Thyroid gland (tissue), 4 donors: ENCODE results near the gene HRK. TPM values are rescaled to one million over a fixed set of nuclear protein-coding genes. Genes with fewer than 3 reads are reported as not detected.

Experiments
- DNase-seq, 2 donors: peaks; one replicate each; pipeline ENCODE4 v3.0.0-alpha.2; 2019
- H3K27ac ChIP-seq, 3 donors: fragments of 200-600 bp; sonication (generic); 1 replicate in 2 of 3; 2 replicates in 1 of 3; pipeline ENCODE4 v1.5.1; 2016 to 2019; ENCODE audit warnings: mild to moderate bottlenecking in 1 of 3, moderate library complexity in 1 of 3
- H3K27me3 ChIP-seq: fragments of 200-600 bp; sonication (generic); one replicate; pipeline ENCODE4 v1.5.1; 2019
- H3K36me3 ChIP-seq, 2 donors: fragments of 200-600 bp; sonication (generic); one replicate each; pipeline ENCODE4 v1.5.1; 2016 to 2019
- H3K4me1 ChIP-seq, 2 donors: fragments of 200-600 bp; sonication (generic); one replicate each; pipeline ENCODE4 v1.5.1; 2017 to 2019
- H3K4me3 ChIP-seq, 3 donors: fragments of 200-600 bp; sonication (generic); replicated peaks in 1 of 3; 1 replicate in 2 of 3; 2 replicates in 1 of 3; pipeline ENCODE4 v1.5.1; 2016; ENCODE audit warnings: mild to moderate bottlenecking in 1 of 3
- H3K9me3 ChIP-seq: fragments of 200-600 bp; sonication (generic); one replicate; pipeline ENCODE4 v1.5.1; 2017
- POLR2A ChIP-seq, 2 donors: fragments of 450-650 bp; IDR thresholded peaks; one replicate each; pipeline ENCODE4 v1.6.1; 2017; ENCODE audit warnings: antibody characterized with exemption in 2 of 2, mild to moderate bottlenecking in 2 of 2, moderate library complexity in 1 of 2
- WGBS, 2 donors: methylation state at CpG; one replicate each; pipeline ENCODE4 v1.1.5; 2017; 5-methylcytosine and 5-hydroxymethylcytosine counted together
- intact Hi-C: fragments of 100-400 bp; cut with DNase I; formaldehyde crosslinking; loops from one replicate; pipeline ENCODE4 v1.15.1; 2023
- total RNA-seq, 4 donors: library from RNA; depleted of rRNA; stranded (reverse); fragments of >200 nt; gene quantifications; one replicate each; pipeline ENCODE4 v1.2.3, GENCODE V29; 2016
- TF ChIP-seq, protein P1 (sequence below), 6 experiments: fragments of 200-600 bp in 3 of 6; fragments of 450-650 bp in 3 of 6; sonication (generic) in 3 of 6; IDR thresholded peaks; one replicate each; pipeline ENCODE4 v1.5.1; 2016 to 2019; ENCODE audit warnings: antibody characterized with exemption in 6 of 6, mild to moderate bottlenecking in 2 of 6, inconsistent platforms in 1 of 6, moderate library complexity in 1 of 6

HRK gene
- total RNA-seq, 4 donors from 2014 or later: 0.39 to 0.83 (median 0.48) TPM

DNA sequence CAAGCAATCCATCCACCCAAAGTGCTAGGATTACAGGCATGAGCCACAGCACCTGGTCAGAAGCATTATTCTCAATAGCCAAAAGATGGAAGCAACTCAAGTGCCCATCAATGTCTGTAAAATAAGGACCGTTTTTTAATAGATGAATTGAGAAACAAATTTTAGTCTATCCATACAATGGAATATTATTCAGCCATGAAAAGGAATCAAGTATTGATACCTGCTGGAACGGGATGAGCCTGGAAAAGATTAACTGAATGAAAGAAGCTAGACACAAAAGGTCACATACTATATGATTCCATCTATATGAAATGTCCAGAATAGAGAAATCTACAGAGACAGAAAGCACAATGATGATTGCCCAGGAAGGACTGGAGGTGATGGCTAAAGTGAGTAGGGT is 20.4 kb upstream of the HRK start:
- Histone ChIP-seq H3K4me1 (peaks cover 0 to 8% of the 10 kb centered on the region in 2 donors), H3K4me3 (no peak overlapping the region), H3K9me3 (no peaks in the 10 kb centered on the region), H3K36me3 (no peaks in the 10 kb centered on the region), H3K27me3 (no peaks in the 10 kb centered on the region), H3K27ac (no peak overlapping the region)
- intact Hi-C loops: no loop called here
- no peak for DNase-seq
- no peak for TF ChIP-seq POLR2A (IDR thresholded peaks at IDR 0.05)
- TF ChIP-seq, protein P1, sequence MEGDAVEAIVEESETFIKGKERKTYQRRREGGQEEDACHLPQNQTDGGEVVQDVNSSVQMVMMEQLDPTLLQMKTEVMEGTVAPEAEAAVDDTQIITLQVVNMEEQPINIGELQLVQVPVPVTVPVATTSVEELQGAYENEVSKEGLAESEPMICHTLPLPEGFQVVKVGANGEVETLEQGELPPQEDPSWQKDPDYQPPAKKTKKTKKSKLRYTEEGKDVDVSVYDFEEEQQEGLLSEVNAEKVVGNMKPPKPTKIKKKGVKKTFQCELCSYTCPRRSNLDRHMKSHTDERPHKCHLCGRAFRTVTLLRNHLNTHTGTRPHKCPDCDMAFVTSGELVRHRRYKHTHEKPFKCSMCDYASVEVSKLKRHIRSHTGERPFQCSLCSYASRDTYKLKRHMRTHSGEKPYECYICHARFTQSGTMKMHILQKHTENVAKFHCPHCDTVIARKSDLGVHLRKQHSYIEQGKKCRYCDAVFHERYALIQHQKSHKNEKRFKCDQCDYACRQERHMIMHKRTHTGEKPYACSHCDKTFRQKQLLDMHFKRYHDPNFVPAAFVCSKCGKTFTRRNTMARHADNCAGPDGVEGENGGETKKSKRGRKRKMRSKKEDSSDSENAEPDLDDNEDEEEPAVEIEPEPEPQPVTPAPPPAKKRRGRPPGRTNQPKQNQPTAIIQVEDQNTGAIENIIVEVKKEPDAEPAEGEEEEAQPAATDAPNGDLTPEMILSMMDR (IDR thresholded peaks at IDR 0.05): no peak
- 87 to 91% methylated on average over 2 of the region's 2 CpGs for WGBS, 2 donors

DNA sequence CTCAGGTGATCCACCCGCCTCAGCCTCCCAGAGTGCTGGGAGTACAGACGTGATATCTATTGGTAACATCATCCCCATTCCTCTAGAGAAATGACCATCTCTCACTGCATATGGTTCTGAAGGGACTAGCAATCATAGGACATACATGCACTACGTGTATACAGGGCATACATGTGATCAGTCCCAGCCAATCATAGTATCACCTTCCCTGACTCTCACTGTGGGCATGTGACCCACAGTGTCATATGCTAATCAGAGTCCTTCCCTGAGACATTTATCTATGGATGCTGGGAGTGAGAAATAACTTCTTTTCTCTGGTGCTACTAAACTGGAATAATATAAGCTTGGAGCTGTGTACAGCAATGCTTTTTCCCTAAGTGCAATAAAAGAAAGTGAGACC is 17.4 kb upstream of the HRK start:
- TF ChIP-seq, protein P1 (IDR thresholded peaks at IDR 0.05): no peak
- TF ChIP-seq POLR2A (IDR thresholded peaks at IDR 0.05): no peak
- intact Hi-C loops: no loop called here
- peaks cover 0 to 8% of the 10 kb centered on the region in 2 donors for H3K4me1 ChIP-seq
- no peaks in the 10 kb centered on the region for H3K36me3 ChIP-seq
- WGBS, 2 donors: 79 to 87% methylated on average over 3 of the region's 3 CpGs
- no peak for DNase-seq
- no peak overlapping the region for H3K4me3 ChIP-seq
- no peaks in the 10 kb centered on the region for H3K9me3 ChIP-seq
- no peaks in the 10 kb centered on the region for H3K27me3 ChIP-seq
- H3K27ac ChIP-seq: no peak overlapping the region

DNA sequence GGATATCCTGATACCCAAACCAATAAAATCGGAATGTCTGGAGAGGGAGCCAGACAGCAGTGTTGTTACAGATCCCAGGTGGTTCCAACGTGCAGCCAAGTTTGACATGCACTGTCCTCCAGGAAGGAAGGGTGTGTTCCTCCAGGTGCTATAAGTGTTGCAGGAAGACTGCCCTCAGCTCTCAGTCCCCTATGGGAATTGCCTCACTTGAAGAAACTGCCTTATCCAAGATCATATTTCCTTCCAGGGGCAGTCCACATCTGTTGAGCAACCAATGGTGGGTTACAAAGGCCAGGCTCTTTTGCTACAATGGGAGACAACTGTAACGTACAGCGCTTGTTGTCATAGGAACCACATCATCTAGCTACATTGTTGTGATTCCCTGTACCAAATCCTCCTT is 16.2 kb upstream of the HRK start:
- H3K27me3 ChIP-seq: no peaks in the 10 kb centered on the region

DNA sequence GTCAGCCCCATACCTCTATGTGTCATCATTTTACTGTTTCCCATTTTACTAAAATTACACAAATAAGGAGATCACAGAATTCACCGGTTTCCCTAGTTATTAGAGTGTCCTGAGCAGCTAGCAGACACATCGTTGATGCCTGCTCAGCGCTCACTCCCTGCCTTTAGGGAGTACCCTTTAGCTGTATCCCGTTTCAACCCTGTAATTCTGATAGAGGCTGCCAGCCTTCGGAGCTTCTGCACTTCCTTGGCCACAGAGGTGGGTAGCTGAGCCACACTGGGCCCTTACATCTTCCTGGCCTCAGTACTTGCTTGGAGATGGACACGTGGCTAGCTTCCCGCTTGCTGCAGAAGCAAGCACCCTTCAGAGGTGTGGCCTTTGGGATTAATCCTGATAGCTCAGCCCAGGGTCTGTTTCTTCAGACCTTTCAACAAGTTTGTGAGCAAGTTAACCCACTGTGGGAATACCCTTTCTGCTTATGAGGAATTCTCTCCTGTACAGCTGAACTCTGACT is 15.2 kb upstream of the HRK start:
- Histone ChIP-seq H3K27me3 (no peaks in the 10 kb centered on the region), H3K4me1 (peaks cover 0 to 8% of the 10 kb centered on the region in 2 donors), H3K36me3 (no peaks in the 10 kb centered on the region), H3K4me3 (no peak overlapping the region), H3K9me3 (no peaks in the 10 kb centered on the region), H3K27ac (no peak overlapping the region)
- intact Hi-C loops: no loop called here
- 65 to 73% methylated on average over 7 of the region's 7 CpGs for WGBS, 2 donors
- DNase-seq: no peak
- TF ChIP-seq, protein P1 (IDR thresholded peaks at IDR 0.05): no peak
- TF ChIP-seq POLR2A (IDR thresholded peaks at IDR 0.05): no peak

More for the DNA sequence above, 16.2 kb upstream of the HRK start:
- DNase-seq: no peak
- 64 to 68% methylated on average over 4 of the region's 4 CpGs for WGBS, 2 donors
- Histone ChIP-seq H3K4me3 (no peak overlapping the region), H3K4me1 (peaks cover 0 to 8% of the 10 kb centered on the region in 2 donors), H3K9me3 (no peaks in the 10 kb centered on the region), H3K36me3 (no peaks in the 10 kb centered on the region), H3K27ac (no peak overlapping the region)
- intact Hi-C loops: no loop called here
- TF ChIP-seq POLR2A (IDR thresholded peaks at IDR 0.05): no peak
- TF ChIP-seq, protein P1 (IDR thresholded peaks at IDR 0.05): no peak

DNA sequence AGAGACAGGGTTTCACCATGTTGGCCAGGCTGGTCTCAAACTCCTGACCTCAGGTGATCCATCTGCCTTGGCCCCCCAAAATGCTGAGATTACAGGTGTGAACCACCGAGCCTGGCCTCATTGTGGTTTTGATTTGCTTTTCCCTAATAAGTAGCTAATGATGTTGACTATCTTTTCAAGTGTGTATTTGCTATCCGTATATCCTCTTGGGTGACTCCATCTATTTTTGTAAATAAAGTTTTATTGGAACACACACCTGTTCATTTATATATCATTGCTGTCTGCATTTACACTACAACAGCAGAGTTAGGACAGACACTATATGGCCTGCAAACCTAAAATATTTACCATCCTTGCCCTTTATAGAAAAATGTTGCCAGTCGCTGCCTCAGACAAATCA is 13.7 kb upstream of the HRK start:
- no peaks in the 10 kb centered on the region for H3K9me3 ChIP-seq
- TF ChIP-seq, protein P1 (IDR thresholded peaks at IDR 0.05): no peak
- no peak for TF ChIP-seq POLR2A (IDR thresholded peaks at IDR 0.05)
- H3K4me1 ChIP-seq: peaks cover 0 to 8% of the 10 kb centered on the region in 2 donors
- no peak for DNase-seq
- 89 to 90% methylated on average over 3 of the region's 3 CpGs for WGBS, 2 donors
- H3K4me3 ChIP-seq: no peak overlapping the region
- H3K36me3 ChIP-seq: no peaks in the 10 kb centered on the region
- intact Hi-C loops: no loop called here
- no peak overlapping the region for H3K27ac ChIP-seq
- no peaks in the 10 kb centered on the region for H3K27me3 ChIP-seq
